Urinary bladder (tissue), 4 donors: Measurements from ENCODE around the gene ATP5F1D. TPM values are rescaled to one million over a fixed set of nuclear protein-coding genes. Genes with fewer than 3 reads are reported as not detected.

ENCODE experiments used
- DNase-seq: peaks from one replicate; pipeline ENCODE4 v3.0.0-alpha.2; 2015; ENCODE audit errors: extremely low spot score
- H3K27ac ChIP-seq: one replicate; pipeline ENCODE4 v1.5.1; 2013; ENCODE audit warnings: low read depth, mild to moderate bottlenecking, moderate library complexity
- H3K36me3 ChIP-seq: one replicate; pipeline ENCODE4 v1.6.1; 2013; ENCODE audit warnings: mild to moderate bottlenecking, moderate library complexity; ENCODE audit not compliant: insufficient read depth
- H3K4me1 ChIP-seq: one replicate; pipeline ENCODE4 v1.6.1; 2013; ENCODE audit warnings: mild to moderate bottlenecking, moderate library complexity; ENCODE audit not compliant: insufficient read depth
- H3K4me3 ChIP-seq: one replicate; pipeline ENCODE4 v1.5.1; 2013; ENCODE audit warnings: low read depth, low read length
- WGBS: extraction: QIAGEN DNeasy Blood & Tissue Kit; methylation state at CpG from one replicate; pipeline ENCODE4 v1.1.7; 2013; 5-methylcytosine and 5-hydroxymethylcytosine counted together
- polyA plus RNA-seq: library from polyadenylated mRNA; stranded (reverse); fragments of 200-250 nt; gene quantifications from one replicate; pipeline ENCODE4 v1.2.3, GENCODE V29; 2013
- total RNA-seq: library from RNA; depleted of rRNA; stranded (reverse); fragments of >200 nt; gene quantifications from one replicate; pipeline ENCODE4 v1.2.3, GENCODE V29; 2014
- donor health status: healthy with polysubstance abuse.
- donor health status: healthy.

The ATP5F1D gene
- total and polyA plus RNA-seq, 2 donors = 9.5 to 236 TPM

GRCh38 chr19:1267477-1268225 is 26.1 kb downstream of the ATP5F1D start:
- Histone ChIP-seq H3K36me3 (no peaks in the 10 kb centered on the region), H3K4me3 (no peak overlapping the region), H3K27ac (no peak overlapping the region), H3K4me1 (no peaks in the 10 kb centered on the region)
- 31% methylated on average over 35 of the region's 35 CpGs for WGBS
- no peak for DNase-seq

- 47% methylated on average over 40 of the region's 40 CpGs for WGBS
- Histone ChIP-seq H3K4me3 (no peak overlapping the region), H3K27ac (peak overlapping the region; percentile 4), H3K4me1 (no peaks in the 10 kb centered on the region), H3K36me3 (peaks cover 3% of the 10 kb centered on the region)
- DNase-seq = no peak
Observed at GRCh38 chr19:1268226-1269064, 26.9 kb downstream of the ATP5F1D start.

DNA sequence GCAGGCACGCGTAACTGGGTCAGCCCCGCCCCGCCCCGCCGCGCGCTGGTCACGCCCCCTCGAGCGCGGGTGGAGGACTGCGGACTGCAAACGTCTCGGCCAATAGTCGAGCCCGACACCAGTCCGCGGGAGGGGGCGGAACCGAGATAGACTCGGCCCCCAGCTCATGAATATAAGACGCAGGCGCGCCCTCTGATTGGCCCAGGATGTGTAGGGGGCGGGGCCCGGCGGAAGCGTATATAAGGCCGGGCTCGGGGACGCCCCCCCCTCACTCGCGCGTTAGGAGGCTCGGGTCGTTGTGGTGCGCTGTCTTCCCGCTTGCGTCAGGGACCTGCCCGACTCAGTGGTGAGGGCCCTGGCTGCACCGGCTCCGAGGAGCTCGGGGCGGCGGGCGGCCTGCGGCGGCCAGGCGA is 27.5 kb downstream of the ATP5F1D start, which contains the start of gene CIRBP:
TSS of gene CIRBP (plus strand) at position 268 of the 413 bp plus-strand sequence. CDS start 1,602 bp downstream, outside the sequence.
- DNase-seq = peak; percentile 96
- peaks cover 4% of the 10 kb centered on the region for H3K36me3 ChIP-seq
- no peaks in the 10 kb centered on the region for H3K4me1 ChIP-seq
- under 1% methylated on average over 50 of the region's 50 CpGs for WGBS
- H3K27ac ChIP-seq = peak within 1 kb of the TSS; percentile 100
- H3K4me3 ChIP-seq = peak within 1 kb of the TSS; percentile 77

DNA sequence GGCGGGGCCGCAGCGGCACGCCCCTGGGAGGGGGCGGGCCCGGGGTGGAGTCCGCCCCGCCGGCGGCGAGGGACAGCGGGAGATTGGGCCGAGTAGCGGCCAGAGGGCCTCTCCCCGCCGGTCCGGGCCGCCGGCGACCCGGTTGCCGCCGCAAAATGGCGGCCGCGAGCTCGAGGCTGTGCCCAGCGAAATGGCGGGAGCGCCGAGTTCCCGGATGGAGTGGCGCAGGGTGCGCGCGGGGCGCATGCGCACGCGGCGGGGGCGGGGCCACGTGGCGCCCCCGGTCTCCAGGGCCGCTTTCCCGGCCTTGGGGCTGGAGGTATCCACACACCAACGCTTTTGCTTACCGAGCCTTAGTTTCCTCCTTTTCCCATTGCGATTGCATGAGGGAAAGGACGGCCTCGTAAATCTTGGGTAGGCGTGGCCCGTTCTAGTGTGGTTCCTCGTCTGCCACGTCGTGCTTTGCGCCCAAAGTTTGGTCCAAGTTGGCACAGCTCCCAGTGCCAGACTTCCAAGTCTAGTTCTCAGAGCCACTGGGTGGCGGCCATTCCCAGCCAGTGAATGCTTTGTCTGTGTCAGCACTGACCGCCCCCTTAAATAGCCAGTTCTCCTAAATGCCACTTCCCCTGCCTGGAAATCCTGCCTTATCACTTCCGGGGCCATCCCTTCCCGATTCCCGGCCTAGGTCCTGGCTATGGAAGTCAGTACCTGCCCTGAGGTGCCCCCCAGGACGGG is 28.1 kb downstream of the ATP5F1D start:
- Histone ChIP-seq H3K4me1 (no peaks in the 10 kb centered on the region), H3K27ac (peak overlapping the region; percentile 100), H3K36me3 (peaks cover 5% of the 10 kb centered on the region), H3K4me3 (peak overlapping the region; percentile 77)
- DNase-seq = no peak
- under 1% methylated on average over 64 of the region's 64 CpGs for WGBS

DNA sequence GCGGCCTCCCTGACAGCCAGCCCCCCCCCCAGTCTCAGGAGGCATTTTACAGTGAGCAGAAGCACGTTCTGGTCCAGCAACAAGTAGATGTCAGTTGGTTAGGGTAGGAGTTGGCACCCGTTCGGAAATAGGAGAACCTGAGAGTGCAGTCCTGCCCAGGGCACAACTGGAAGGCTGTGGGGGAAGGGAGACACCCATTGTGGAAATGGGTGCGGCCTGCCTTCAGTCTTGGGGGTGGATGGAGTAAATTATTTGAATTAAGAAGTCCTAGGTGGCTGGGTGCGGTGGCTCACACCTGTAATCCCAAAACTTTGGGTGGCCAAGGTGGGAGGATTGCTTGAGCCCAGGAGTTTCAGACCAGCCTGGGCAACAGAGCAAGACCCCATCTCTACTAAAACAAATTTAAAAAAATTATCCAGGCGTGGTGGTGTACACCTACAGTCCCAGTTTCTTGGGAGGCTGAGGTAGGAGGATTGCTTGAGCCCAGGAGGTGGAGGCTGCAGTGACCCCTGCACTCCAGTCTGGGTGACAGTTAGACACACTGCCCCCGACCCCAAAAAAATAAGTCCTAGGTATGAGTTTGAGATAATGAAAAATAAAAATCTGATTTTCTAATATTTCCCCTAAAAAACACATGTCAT is 28.8 kb downstream of the ATP5F1D start:
- H3K4me3 ChIP-seq = peak overlapping the region; percentile 77
- DNase-seq = no peak
- H3K27ac ChIP-seq = peak overlapping the region; percentile 100
- no peaks in the 10 kb centered on the region for H3K4me1 ChIP-seq
- H3K36me3 ChIP-seq = peaks cover 5% of the 10 kb centered on the region
- 29% methylated on average over 8 of the region's 8 CpGs for WGBS

DNA sequence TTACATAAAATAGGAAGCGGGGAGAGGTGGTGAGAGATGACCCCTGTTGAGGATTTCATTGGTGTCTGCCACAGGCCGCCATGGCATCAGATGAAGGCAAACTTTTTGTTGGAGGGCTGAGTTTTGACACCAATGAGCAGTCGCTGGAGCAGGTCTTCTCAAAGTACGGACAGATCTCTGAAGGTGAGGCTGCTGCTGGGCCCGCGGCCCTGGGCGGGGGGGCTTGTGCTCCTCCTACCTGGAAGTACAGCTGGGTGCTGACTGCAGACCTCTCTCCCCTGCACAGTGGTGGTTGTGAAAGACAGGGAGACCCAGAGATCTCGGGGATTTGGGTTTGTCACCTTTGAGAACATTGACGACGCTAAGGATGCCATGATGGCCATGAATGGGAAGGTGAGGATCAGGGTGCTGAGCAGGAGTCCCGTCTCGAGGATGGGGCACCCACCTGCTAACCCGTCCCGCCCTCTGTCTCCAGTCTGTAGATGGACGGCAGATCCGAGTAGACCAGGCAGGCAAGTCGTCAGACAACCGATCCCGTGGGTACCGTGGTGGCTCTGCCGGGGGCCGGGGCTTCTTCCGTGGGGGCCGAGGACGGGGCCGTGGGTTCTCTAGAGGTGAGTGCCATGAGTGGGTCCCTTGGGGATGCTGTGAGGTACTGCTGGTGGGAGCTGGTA is 29.4 kb downstream of the ATP5F1D start:
- Histone ChIP-seq H3K4me3 (peak overlapping the region; percentile 6), H3K27ac (no peak overlapping the region), H3K4me1 (no peaks in the 10 kb centered on the region), H3K36me3 (peaks cover 5% of the 10 kb centered on the region)
- 64% methylated on average over 26 of the region's 26 CpGs for WGBS
- DNase-seq = no peak

DNA sequence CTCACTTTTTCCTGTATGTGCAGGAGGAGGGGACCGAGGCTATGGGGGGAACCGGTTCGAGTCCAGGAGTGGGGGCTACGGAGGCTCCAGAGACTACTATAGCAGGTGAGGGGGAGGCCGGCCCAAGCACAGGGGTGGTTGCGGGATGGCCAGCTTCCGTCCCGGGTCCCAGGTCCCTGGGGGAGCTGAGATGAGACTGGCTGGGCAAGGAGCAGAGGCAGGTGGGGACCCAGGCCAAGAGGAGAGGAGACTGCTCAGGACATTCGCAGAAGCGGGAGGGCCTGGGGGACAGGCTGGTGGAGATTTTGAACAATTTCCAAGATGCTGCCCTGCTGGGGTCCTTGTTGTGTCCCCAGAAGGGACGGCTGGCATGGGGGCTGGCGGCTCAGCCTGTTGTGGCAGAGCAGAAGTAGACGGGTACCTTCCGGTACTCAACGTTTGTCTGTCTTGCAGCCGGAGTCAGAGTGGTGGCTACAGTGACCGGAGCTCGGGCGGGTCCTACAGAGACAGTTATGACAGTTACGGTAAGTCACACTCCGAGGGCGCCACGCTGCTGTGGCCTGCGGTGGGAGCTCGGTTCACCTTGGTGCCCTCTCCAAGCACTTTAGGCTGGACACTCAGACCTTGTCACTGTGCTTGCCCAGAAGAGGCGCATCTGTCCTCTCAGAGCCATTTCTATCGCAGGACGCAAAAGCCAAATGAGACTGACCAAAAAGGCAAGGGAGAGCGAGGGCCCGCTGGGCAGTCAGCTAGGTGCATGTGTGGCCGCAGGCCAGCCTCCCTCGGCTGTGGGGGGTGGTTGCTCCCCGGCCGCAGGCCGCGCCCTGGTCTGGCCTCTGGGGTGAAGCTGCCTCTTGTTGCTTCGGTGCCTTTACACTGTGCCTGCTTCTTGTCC is 30.2 kb downstream of the ATP5F1D start:
- no peak for DNase-seq
- Histone ChIP-seq H3K27ac (no peak overlapping the region), H3K4me1 (no peaks in the 10 kb centered on the region), H3K4me3 (no peak overlapping the region), H3K36me3 (peaks cover 5% of the 10 kb centered on the region)
- WGBS = 72% methylated on average over 37 of the region's 37 CpGs

DNA sequence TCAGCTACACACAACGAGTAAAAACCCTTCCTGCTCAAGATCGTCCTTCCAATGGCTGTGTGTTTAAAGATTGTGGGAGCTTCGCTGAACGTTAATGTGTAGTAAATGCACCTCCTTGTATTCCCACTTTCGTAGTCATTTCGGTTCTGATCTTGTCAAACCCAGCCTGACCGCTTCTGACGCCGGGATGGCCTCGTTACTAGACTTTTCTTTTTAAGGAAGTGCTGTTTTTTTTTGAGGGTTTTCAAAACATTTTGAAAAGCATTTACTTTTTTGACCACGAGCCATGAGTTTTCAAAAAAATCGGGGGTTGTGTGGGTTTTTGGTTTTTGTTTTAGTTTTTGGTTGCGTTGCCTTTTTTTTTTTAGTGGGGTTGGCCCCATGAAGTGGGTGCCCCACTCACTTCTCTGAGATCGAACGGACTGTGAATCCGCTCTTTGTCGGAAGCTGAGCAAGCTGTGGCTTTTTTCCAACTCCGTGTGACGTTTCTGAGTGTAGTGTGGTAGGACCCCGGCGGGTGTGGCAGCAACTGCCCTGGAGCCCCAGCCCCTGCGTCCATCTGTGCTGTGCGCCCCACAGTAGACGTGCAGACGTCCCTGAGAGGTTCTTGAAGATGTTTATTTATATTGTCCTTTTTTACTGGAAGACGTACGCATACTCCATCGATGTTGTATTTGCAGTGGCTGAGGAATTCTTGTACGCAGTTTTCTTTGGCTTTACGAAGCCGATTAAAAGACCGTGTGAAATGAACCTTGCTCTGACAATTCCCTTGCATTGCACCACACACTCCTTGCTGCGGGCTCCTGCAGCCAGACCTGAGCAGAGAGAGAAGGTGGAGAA is 31.1 kb downstream of the ATP5F1D start:
- Histone ChIP-seq H3K36me3 (peaks cover 5% of the 10 kb centered on the region), H3K27ac (no peak overlapping the region), H3K4me1 (no peaks in the 10 kb centered on the region), H3K4me3 (no peak overlapping the region)
- 69% methylated on average over 33 of the region's 33 CpGs for WGBS
- no peak for DNase-seq

DNA sequence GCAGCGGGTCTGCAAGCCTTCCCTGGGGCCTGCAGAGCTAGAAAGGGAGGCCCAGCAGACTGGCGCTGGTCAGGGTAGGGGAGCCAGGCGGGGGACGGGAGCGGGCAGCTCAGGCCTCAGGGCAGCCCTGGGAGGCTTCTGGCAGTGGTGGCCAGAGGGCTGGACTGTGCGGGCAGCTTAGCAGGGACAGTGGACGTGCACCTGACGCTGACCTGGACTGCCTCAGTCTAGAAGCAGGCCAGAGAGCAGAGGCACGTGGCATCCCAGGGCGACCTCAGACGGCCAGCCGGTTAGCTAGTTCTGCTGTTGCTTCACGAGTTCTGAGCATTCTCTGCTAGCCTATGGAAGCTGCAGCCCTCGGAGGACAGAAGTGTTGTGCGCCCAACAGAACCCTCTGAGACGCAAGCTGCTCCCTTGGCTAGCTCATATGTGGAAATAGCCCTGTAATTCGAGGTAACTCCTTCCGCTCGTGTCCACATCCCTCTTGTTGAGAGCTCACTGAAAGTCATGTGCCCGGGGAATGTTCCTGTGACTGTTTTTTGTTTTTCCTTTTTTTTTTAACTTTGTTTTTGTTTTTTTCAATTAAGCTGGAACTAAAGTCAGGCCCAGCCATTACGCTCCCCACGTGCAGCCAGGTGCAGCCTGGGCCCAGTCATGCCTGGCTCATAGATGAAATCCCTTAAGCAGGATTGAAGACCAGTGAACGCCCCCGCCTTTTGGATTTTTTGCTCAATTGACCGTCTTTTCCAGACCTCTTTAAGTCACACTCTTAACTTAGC is 31.9 kb downstream of the ATP5F1D start:
- H3K27ac ChIP-seq = no peak overlapping the region
- DNase-seq = no peak
- H3K4me3 ChIP-seq = no peak overlapping the region
- WGBS = 80% methylated on average over 25 of the region's 25 CpGs
- H3K4me1 ChIP-seq = no peaks in the 10 kb centered on the region
- peaks cover 5% of the 10 kb centered on the region for H3K36me3 ChIP-seq

- no peak overlapping the region for H3K4me3 ChIP-seq
- WGBS = 79% methylated on average over 46 of the region's 46 CpGs
- H3K4me1 ChIP-seq = no peaks in the 10 kb centered on the region
- no peak for DNase-seq
- H3K36me3 ChIP-seq = peaks cover 7% of the 10 kb centered on the region
- H3K27ac ChIP-seq = no peak overlapping the region
Observed at GRCh38 chr19:1274081-1274851, 32.7 kb downstream of the ATP5F1D start.
